Stimulated activated CD8-positive, alpha-beta memory T cell treated with anti-CD3 and anti-CD28 coated beads, Interleukin-7, amount 100 ng/mL, for 24 hours (primary cell): ENCODE measurements around the gene CACNA1F.

Experiments
- DNase-seq: peaks from one replicate; pipeline ENCODE4 v3.0.0-alpha.2; 2020; ENCODE audit warnings: low read depth

Gene CACNA1F

GRCh38 chrX:49233176-49233575 lies at the start of gene CACNA1F:
Gene CACNA1F, minus strand, starts transcription at chrX:49233340. Its CDS starts 31 bp downstream, at chrX:49233309.
- DNase-seq: no peak

- DNase-seq: no peak
Observed at GRCh38 chrX:49282647-49283011, 49.5 kb upstream of the CACNA1F start.

- DNase-seq: no peak
Observed at GRCh38 chrX:49278081-49278480, 44.9 kb upstream of the CACNA1F start.

DNA sequence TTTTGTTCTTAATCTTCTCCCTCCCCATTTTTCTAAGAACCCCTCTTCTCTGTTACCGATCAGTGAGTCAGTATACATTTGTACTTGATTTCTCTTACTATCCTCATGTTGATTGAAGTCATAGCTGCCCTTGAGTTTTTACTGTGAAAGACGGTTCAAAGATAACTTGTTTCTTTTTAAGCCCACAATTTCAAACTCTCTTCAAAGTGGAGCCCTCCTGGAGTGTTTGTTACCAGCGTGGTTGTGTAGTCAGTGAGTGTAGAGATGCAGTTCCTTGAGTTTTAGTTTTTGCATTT lies 44.3 kb upstream of the CACNA1F start:
- DNase-seq: no peak

DNA sequence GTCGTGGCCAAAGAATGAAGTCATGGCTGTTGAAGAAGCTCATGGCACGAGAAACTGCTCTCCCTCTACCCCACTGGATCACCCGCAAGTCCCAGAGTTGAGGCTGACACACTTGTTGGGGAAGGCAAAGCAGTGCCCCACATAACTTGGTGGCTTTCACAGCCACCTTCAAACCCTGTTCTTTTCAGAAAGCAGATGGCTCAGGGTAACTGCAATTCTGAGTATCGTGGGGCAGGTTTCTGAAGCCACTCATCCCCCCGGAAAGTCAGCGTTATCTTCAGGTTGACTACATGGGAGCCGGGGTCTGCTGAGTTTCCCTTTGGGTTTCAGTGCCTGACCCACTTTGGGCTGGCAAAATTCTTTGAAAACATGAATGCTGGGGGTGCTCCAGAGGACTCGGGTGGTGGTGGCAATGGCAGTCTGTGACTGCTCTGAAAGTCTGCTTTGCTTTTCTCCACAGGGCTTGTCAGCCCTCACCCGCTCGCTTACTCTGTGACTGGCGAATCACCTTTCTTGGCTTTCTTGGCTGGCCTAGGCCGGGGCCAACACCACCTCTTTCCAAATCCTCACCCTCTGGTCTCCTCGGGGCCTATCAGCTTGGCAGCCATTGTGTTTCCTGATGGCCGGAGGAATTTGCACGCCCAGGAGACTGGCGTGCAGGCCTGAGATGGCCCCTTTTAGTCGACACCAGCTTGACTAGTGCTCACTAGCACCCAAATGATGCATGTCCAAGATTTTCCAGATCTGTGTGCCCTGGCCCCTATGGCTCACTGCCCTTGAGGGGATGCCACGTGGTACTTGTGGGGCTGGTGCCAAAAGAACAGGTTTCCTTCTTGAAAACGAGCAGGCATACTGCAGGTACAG lies 43.8 kb upstream of the CACNA1F start:
- DNase-seq: no peak

- DNase-seq: no peak
Observed at GRCh38 chrX:49276207-49276606, 43.1 kb upstream of the CACNA1F start.

GRCh38 chrX:49273181-49273727 lies 40.1 kb upstream of the CACNA1F start:
- no peak for DNase-seq

DNA sequence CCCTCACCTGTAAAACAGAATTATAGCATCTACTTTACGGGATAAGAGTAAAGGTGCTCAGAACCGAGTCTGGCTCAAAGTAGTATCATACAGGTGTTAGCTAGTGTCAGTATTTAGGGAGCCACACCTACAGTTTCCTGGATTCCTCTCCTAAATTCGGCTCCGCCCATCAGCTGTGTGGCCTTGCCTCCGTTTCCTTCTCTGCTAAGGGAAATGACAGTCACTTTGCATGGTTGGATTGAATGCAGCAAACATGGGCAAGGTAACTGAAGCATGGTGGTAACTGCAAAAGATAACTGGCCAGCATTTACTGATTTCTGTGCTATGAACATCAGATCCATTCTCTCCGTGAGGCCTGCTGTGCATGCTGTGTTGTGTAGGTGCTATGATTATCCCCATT lies 39.3 kb upstream of the CACNA1F start:
- no peak for DNase-seq

DNA sequence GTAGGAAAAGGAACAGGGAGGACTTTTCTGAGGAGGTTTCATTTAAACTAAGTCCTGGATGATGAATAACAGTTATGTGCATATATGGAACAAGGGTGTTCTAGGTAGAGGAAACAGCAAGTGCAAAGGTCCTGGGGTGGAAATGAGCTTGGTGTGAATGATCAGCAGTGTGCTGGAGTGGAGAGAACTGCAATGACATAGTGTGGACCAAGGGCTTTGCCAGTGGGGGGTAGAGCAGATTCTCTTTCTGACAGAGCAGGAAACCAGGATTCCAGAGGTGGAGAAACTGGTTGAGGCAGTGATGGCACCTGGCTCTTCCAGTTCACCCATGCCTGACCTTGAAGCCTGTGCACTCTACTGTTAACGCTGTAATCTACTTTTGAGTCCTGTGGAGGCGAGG lies 38.2 kb upstream of the CACNA1F start:
- no peak for DNase-seq

DNA sequence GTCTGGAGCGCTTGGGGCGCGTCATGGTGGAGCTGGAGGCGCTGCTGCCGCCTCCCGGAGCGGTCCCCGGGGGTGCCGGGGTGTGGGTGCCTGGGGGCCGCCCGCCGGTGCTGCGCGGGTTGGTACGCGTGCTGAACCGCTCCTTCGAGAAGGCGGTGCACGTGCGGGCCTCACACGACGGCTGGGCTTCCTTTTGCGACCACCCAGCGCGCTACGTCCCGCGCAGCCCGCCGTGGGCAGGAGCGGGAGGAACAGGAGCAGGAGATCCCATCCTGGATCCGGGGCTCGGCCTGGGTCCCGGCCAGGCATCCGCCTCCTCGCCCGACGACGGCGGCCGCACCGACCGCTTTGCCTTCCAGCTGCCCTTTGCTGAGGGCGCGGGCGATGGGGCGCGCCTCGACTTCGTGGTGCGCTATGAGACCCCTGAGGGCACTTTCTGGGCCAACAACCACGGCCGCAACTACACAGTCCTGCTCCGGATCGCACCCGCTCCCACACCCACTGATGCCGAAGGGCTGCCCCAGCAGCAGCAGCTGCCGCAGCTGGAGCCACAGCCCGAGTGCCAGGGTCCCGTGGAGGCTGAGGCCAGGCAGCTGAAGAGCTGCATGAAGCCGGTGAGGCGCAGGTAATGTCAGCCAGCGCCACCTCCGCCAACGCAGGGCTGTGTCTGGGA lies 37.2 kb upstream of the CACNA1F start:
- no peak for DNase-seq

GRCh38 chrX:49269767-49270248 lies 36.7 kb upstream of the CACNA1F start, which contains the start of gene PPP1R3F:
Gene PPP1R3F, plus strand, starts transcription at chrX:49269793. Its CDS starts 77 bp downstream, at chrX:49269870.
- DNase-seq: no peak

DNA sequence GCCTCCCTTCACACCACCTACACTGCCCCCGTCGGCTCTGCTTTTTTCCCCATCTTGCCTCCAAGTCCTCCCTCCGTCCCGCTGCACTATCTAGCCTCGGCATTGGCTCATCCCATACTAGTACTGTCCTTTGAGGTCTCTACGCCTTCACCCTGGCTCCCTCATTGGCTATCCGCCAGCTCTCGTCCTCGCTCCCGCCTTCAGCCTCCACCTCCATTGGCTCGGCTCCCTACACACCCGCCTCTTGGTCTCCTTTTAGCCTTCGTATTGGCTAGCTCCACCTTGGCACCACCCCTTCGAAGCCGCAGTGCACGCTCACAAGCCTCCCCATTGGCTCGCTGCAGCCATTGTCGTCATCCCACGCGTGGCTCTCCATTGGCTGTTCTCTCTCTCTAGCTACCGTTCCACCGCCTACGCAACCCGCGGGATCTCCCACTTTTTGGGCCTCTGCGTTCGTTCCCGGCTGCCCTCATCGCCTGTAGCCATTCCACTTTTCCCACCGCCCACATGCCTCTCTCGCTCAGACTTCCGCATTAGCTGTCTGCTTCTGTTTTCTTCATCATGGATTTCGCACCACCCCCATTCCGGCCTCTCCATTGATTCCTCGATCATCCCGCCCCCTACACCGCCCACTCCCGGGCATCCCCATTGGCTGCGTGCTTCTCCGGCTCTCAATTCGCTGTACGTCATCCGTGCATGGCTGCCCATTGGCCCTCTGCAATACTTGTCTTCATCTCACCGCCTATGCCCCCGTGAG lies 36.0 kb upstream of the CACNA1F start:
- peak; percentile 87 for DNase-seq

DNA sequence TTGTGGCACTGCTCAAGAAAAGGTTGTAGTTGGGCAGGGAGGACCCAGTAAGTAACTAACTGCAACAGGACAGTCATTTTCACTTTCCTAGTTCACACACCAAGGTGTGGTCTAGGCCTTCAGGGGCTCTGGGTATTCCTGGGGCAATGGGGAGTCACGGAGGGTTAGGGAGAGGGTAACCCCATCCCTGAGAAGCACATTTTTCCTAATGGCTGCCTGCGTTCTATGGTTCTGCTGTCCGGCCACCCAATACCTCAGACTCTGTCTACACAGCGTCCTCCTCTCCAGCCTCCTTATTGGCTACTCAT lies 35.5 kb upstream of the CACNA1F start:
- no peak for DNase-seq

GRCh38 chrX:49266523-49267445 lies 33.6 kb upstream of the CACNA1F start:
- DNase-seq: no peak

GRCh38 chrX:49264460-49264859 lies 31.3 kb upstream of the CACNA1F start, which contains the start of gene FOXP3:
Gene FOXP3, minus strand, starts transcription at chrX:49264710. Its CDS starts 6,205 bp downstream, at chrX:49258505.
- no peak for DNase-seq

GRCh38 chrX:49263631-49264030 lies 30.5 kb upstream of the CACNA1F start:
- no peak for DNase-seq

DNA sequence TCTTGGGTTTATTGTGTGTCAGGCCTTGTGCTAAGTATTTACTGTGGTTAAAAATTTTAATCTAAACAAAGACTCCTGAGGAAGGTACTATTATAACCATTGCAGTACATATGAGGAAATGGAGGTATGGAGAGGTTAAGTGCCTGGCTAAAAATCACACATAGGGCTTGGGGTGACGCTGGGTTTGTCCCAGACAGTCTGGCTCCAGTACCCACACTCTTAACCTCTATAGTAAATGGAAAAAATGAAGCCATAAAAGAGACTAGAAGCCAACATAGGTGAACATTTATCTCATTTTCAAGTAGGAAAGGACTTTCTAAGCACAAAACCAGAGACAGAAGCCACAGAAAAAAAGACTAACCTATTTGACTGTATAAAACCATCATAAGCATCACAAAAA lies 29.5 kb upstream of the CACNA1F start:
- no peak for DNase-seq

DNA sequence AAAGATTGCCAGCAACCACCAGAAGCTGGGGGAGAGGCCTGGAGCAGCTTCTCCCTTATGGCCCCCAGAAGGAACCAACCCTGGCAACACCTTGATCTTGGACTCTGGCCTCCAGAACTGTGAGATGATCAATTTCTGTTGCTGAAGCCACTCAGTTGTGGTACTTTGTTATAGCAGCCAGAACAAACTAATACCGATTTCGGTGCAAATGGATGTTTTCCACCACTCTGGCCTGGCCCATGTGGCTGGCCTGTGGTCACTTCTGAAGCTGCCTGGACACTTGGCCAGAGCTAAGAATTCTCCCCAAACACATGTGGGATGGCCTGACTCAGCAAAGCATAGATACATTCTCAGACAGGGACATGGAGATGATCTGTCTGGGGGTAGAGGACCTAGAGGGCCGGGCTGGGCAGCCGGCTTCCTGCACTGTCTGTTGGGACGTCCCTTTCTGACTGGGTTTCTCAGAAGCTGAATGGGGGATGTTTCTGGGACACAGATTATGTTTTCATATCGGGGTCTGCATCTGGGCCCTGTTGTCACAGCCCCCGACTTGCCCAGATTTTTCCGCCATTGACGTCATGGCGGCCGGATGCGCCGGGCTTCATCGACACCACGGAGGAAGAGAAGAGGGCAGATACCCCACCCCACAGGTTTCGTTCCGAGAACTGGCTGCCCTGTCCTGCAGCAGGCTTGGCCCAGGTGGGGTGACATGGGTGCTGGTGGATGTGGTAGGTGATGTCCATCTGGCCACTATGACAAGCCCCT lies 27.3 kb upstream of the CACNA1F start:
- DNase-seq: no peak

- DNase-seq: no peak
Observed at GRCh38 chrX:49258749-49259124, 25.6 kb upstream of the CACNA1F start.

DNA sequence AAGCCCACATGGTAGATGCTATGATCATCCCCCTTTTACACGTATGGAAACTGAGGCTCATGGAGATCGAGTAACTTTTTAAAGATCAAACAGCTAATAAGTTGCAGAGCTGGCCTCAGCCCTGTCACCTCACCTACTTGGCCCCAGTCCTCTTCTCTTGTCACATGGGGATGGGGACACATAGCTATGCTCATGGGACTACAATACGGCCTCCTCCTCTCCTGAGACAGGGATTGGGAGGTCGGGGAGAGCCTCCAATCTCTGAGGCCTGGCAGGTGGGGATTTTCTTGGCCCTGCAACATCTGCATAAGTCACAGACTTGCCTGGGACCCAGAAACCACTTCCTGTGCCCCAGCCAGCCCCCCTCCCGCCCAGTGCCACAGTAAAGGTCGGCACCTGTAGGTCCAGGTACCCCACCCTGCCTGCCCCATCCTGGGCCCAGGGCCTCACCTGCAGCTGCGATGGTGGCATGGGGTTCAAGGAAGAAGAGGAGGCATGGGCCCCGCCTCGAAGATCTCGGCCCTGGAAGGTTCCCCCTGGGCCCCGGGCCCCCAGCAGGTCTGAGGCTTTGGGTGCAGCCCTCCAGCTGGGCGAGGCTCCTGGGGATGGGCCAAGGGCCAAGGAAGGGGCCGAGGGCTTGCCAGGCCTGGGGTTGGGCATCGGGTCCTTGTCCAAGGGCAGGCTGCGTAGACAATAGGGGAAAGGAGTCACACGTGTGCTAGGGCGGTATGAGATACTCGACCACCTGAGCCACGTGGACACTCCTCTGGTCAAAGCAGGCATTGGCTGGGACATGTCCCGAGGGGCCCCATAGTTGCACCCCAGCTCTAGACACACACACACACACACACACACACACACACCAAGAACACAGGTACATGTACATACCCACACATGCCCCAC lies 25.0 kb upstream of the CACNA1F start:
- no peak for DNase-seq
